ENCODE results near the gene LCE5A.
"Not testable (repeated sequence)": the region's sequence is repeated elsewhere in the genome, so short reads cannot be mapped to it uniquely, and the experiment has no call there.

Gene LCE5A

GRCh38 chr1:152516082-152516481 lies 5.5 kb downstream of the LCE5A start:
- no peak for DNase-seq (ENCODE audit: low read depth in 2 of 2)

GRCh38 chr1:152517237-152517811 lies 6.7 kb downstream of the LCE5A start:
- no peak for DNase-seq (ENCODE audit: low read depth in 2 of 2)

- no peak for DNase-seq (ENCODE audit: low read depth in 2 of 2)
These were observed 9.2 kb downstream of the LCE5A start for GRCh38 chr1:152519851-152520250.

- DNase-seq (ENCODE audit: low read depth in 2 of 2) = no peak
These were observed 10.0 kb downstream of the LCE5A start for GRCh38 chr1:152520561-152521090.

GRCh38 chr1:152525080-152525641 lies 14.6 kb downstream of the LCE5A start:
- DNase-seq (ENCODE audit: low read depth in 2 of 2) = no peak

GRCh38 chr1:152533327-152533938 lies 22.8 kb downstream of the LCE5A start:
- no peak for DNase-seq (ENCODE audit: low read depth in 2 of 2)

- DNase-seq (ENCODE audit: low read depth in 2 of 2) = no peak
These were observed 25.2 kb downstream of the LCE5A start for GRCh38 chr1:152535774-152536173.

- no peak for DNase-seq (ENCODE audit: low read depth in 2 of 2)
These were observed 26.9 kb downstream of the LCE5A start for GRCh38 chr1:152537496-152537895.

GRCh38 chr1:152539901-152540300 lies 29.3 kb downstream of the LCE5A start:
- DNase-seq (ENCODE audit: low read depth in 2 of 2) = no peak

GRCh38 chr1:152543820-152544219 lies 33.2 kb downstream of the LCE5A start:
- no peak for DNase-seq (ENCODE audit: low read depth in 2 of 2)

GRCh38 chr1:152546704-152547103 lies 36.1 kb downstream of the LCE5A start:
- no peak for DNase-seq (ENCODE audit: low read depth in 2 of 2)

- not testable (repeated sequence) for DNase-seq (ENCODE audit: low read depth in 2 of 2)
These were observed 37.8 kb downstream of the LCE5A start for GRCh38 chr1:152548358-152548757.

Data from stimulated activated CD8-positive, alpha-beta memory T cell treated with anti-CD3 and anti-CD28 coated beads, Interleukin-15, amount 100 ng/mL, for 48 hours (primary cell).